GM12873 (cell line): ENCODE results near the gene CFAP54.

Experiments used
- TF ChIP-seq, protein P1 (sequence below): IDR thresholded peaks from 2 replicates; pipeline ENCODE4 v1.5.1; 2012; ENCODE audit warnings: low read depth, mild to moderate bottlenecking, moderate library complexity, low read length, control low read depth; ENCODE audit not compliant: insufficient read depth; ENCODE audit errors: missing control alignments

The CFAP54 gene

DNA sequence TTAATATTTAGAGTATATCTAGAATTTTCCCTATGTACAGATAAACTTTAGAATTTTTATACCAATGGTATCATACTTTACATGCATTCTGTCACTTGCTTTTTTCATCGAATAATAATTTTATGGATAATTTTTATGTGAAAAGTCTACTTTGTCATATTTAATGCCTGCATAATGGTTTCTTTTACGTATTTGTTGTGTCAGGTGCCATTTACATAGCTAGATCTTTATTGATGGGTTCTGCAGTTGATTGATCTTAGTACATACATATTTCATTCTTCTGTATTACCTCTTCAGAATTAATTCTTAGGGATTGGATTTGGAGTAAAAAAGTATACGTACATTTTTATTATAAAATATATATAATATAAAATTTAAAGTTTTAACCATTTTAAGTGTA, 340.0 kb downstream of the CFAP54 start:
- TF ChIP-seq, protein P1, sequence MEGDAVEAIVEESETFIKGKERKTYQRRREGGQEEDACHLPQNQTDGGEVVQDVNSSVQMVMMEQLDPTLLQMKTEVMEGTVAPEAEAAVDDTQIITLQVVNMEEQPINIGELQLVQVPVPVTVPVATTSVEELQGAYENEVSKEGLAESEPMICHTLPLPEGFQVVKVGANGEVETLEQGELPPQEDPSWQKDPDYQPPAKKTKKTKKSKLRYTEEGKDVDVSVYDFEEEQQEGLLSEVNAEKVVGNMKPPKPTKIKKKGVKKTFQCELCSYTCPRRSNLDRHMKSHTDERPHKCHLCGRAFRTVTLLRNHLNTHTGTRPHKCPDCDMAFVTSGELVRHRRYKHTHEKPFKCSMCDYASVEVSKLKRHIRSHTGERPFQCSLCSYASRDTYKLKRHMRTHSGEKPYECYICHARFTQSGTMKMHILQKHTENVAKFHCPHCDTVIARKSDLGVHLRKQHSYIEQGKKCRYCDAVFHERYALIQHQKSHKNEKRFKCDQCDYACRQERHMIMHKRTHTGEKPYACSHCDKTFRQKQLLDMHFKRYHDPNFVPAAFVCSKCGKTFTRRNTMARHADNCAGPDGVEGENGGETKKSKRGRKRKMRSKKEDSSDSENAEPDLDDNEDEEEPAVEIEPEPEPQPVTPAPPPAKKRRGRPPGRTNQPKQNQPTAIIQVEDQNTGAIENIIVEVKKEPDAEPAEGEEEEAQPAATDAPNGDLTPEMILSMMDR = no peak

DNA sequence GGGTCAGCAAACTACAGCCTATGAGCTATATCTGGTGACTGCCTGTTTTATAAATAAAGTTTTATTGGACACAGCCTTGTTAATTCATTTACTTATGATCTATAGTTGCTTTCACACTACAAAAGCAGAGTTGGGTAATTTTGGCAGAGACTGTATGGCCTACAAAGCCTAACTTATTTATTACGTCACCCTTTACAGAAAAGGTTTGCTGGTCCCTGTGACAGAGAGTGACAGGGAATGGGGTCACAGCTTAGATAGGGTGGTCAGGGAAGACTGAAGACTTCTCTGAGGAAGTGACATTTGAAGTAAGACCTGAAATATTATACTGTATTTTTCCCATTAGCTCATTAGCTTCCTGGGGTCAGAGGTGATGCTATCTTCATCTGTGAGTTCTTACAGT, 342.0 kb downstream of the CFAP54 start:
- TF ChIP-seq, protein P1 = no peak

GRCh38 chr12:96846293-96846692, 356.9 kb downstream of the CFAP54 start:
- TF ChIP-seq, protein P1 = no peak

DNA sequence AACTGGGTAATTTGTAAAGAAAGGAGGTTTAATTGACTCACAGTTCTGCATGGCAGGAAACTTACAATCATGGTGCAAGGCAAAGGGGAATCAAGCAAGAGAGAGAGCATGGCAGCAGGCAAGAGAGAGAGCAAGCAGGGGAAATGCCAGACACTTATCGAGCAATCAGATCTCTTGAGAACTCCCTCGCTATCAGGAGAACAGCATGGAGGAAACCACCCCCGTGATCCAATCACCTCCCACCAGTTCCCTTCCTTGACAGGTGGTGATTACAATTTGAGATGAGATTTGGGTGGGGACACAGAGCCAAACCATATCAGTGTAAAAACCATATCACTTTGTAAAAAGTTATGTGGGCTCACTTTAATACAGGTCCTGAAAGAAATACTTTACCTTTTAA, 361.3 kb downstream of the CFAP54 start:
- TF ChIP-seq, protein P1 = no peak

GRCh38 chr12:96858162-96858561, 368.8 kb downstream of the CFAP54 start:
- TF ChIP-seq, protein P1 = no peak

DNA sequence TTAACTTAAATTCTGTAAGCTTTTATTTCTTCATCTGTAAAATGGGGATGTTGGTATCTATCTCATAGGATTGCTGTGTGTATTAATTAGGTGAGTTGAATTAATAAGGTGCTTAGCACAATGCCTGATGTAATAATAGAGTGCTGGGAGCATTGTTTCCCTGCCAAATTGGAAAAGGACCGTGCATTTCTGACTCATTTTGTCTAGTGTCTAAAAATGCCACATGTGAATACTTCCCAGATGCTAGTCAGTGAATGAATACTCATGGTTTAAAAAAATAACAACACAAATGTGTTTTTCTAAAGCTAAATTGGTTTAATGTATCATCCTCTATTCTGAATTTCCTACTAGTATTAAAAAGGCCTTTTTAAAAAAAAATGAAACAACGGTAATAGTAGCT, 372.3 kb downstream of the CFAP54 start:
- TF ChIP-seq, protein P1 = no peak

- TF ChIP-seq, protein P1 = no peak
Observed at GRCh38 chr12:96862326-96862725, 372.9 kb downstream of the CFAP54 start.

- TF ChIP-seq, protein P1 = no peak
Observed at GRCh38 chr12:96864335-96864734, 375.0 kb downstream of the CFAP54 start.
